ENCODE results near the gene SCNN1G.
"Not testable (repeated sequence)": the region's sequence is repeated elsewhere in the genome, so short reads cannot be mapped to it uniquely, and the experiment has no call there.

Gene SCNN1G

DNA sequence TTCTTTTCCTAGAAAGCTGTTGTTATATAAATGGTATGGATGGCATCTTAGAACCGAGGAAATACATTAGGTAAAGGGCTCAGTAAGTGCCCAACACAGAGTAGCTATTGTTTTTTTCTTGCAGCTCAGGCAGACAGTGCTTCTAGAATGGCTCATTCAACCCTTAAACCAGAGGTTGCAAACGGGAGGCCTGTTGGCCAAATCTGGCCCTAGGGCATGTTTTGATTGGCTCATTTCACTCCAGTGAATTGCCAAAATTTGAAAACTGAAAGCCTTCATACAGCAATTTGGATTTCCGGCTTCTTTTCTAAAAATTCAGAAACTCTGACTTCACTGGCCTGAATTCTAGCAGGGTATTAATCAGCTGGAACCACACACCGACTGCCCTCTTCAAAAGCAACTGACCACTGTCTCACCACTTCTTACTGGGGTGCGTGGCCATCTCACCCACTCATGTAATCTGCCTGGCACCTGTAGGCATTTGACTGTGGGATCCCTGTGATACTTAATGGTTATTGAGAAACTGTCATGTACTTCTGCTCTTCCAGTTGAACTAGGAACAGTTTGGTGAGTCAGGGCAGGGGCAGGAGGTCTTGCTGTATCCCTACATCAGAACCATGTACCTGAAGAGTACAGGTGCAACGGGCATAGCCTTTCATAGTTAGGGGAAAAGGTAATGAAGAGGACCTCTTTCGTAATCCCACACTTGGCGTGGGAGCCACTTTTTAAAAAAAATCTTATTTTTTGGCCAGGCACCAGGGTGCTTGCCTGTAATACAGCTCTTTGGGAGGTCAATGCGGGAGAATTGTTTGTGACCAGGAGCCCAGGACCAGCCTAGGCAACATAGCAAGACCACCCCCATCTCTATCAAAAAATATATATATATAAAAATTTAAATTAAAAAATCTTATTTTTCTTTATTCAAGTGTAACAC, 66.0 kb downstream of the SCNN1G start:
- DNase-seq: no peak
- TF ChIP-seq, protein P1, sequence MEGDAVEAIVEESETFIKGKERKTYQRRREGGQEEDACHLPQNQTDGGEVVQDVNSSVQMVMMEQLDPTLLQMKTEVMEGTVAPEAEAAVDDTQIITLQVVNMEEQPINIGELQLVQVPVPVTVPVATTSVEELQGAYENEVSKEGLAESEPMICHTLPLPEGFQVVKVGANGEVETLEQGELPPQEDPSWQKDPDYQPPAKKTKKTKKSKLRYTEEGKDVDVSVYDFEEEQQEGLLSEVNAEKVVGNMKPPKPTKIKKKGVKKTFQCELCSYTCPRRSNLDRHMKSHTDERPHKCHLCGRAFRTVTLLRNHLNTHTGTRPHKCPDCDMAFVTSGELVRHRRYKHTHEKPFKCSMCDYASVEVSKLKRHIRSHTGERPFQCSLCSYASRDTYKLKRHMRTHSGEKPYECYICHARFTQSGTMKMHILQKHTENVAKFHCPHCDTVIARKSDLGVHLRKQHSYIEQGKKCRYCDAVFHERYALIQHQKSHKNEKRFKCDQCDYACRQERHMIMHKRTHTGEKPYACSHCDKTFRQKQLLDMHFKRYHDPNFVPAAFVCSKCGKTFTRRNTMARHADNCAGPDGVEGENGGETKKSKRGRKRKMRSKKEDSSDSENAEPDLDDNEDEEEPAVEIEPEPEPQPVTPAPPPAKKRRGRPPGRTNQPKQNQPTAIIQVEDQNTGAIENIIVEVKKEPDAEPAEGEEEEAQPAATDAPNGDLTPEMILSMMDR (IDR thresholded peaks at IDR 0.05; ENCODE audit: low read depth, low read length): no peak
- no peak overlapping the region for H3K4me3 ChIP-seq (ENCODE audit: low read depth, low read length)
- H3K27me3 ChIP-seq: no peaks in the 10 kb centered on the region
- no peaks in the 10 kb centered on the region for H3K9me3 ChIP-seq
- no peaks in the 10 kb centered on the region for H3K36me3 ChIP-seq
- H3K4me1 ChIP-seq: no peaks in the 10 kb centered on the region

DNA sequence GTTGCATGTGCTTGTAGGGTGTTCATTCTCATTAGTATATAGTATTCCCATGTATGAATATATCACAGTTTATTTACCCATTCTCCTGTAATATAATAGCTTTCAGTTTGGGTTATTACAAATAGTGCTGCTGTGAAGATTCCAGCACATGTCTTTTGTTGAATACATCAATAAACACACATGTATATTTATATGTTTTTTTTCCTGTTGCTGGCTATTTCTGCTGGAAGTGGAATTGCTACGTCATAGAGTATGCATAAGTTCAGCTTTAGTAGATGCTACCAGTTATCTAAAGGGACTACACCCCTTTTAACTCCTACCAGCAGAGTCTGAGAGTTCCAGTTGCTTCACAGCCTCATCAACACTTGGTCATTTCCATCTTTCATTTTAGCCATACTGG, 67.3 kb downstream of the SCNN1G start:
- H3K4me1 ChIP-seq: no peaks in the 10 kb centered on the region
- H3K27me3 ChIP-seq: no peaks in the 10 kb centered on the region
- H3K9me3 ChIP-seq: no peaks in the 10 kb centered on the region
- no peak overlapping the region for H3K4me3 ChIP-seq (ENCODE audit: low read depth, low read length)
- TF ChIP-seq, protein P1 (IDR thresholded peaks at IDR 0.05; ENCODE audit: low read depth, low read length): no peak
- DNase-seq: no peak
- H3K36me3 ChIP-seq: no peaks in the 10 kb centered on the region

DNA sequence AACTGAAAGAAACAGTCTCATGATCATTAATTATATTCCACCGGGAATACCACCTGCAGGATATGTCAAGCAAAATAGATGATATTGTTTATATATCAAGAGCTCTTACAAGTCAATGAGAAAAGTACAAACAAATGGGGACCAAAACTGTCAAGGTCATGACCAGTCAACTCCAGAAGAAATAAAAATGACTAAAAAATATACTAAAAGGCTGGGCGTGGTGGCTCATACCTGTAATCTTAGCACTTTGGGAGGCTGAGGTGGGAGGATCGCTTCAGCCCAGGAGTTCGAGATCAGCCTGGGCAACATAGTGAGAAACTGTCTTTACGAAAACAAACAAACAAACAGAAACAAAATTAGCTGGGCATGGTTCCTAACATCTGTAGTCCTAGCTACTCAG, 69.8 kb downstream of the SCNN1G start:
- H3K27me3 ChIP-seq: no peaks in the 10 kb centered on the region
- DNase-seq: no peak
- TF ChIP-seq, protein P1 (IDR thresholded peaks at IDR 0.05; ENCODE audit: low read depth, low read length): no peak
- H3K9me3 ChIP-seq: no peaks in the 10 kb centered on the region
- H3K36me3 ChIP-seq: no peaks in the 10 kb centered on the region
- H3K4me3 ChIP-seq (ENCODE audit: low read depth, low read length): no peak overlapping the region
- no peaks in the 10 kb centered on the region for H3K4me1 ChIP-seq

DNA sequence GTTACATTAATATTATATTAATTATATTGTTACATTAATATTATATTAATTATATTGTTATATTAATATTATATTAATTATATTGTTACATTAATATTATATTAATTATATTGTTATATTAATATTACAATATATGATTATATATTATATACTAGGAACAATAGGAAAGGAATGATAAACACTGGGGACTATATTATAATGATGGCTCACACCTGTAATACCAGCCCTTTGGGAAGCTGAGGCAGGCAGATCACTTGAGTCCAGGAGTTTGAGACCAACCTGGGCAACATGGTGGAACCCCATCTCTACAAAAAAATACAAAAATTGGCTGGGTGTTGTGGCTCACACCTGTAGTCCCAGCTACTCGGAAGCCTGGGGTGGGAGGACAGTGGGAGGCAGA, 71.1 kb downstream of the SCNN1G start:
- DNase-seq; H3K36me3 ChIP-seq; H3K9me3 ChIP-seq; H3K4me1 ChIP-seq; H3K4me3 ChIP-seq (ENCODE audit: low read depth, low read length); H3K27me3 ChIP-seq: not testable (repeated sequence)

DNA sequence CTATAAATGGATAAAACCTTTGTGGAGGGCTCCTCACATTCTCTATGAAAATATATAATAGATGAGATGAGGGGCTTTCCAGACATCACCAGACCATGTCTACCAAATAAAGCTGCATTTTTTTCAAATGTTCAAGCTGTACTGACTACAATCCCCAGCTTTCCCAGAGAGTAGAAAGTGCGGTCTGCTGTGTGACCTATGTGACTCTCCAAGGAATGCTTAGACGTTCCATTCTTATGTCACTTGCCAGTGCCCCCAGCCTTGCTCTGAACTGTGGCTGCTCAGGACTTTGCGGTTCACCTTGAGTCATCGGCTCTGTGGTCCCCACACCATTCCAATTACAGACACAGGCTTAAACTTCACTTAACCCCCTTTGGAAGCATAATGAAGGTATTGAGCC, 71.8 kb downstream of the SCNN1G start:
- TF ChIP-seq, protein P1 (IDR thresholded peaks at IDR 0.05; ENCODE audit: low read depth, low read length): no peak
- Histone ChIP-seq H3K9me3 (no peaks in the 10 kb centered on the region), H3K36me3 (no peaks in the 10 kb centered on the region), H3K4me3 (ENCODE audit: low read depth, low read length) (no peak overlapping the region), H3K4me1 (no peaks in the 10 kb centered on the region), H3K27me3 (no peaks in the 10 kb centered on the region)
- DNase-seq: no peak

DNA sequence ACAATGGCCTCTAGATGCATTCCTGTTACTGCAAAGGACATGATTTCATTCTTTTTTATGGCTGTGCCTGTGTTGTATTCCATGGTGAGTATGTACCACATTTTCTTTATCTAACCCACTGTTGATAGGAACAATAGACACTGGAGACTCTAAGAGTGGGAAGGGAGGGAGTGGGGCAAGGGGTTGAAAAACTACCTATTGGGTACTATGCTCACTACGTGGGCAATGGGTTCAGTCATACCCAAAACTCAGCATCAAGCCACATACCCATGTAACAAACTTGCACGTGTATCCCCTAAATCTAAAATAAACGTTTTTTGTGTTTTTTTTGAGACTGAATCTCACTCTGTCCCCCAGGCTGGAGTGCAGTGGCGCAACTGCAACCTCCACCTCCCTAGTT, 72.5 kb downstream of the SCNN1G start:
- Histone ChIP-seq H3K27me3 (no peaks in the 10 kb centered on the region), H3K4me1 (no peaks in the 10 kb centered on the region), H3K9me3 (no peaks in the 10 kb centered on the region), H3K4me3 (ENCODE audit: low read depth, low read length) (no peak overlapping the region), H3K36me3 (no peaks in the 10 kb centered on the region)
- TF ChIP-seq, protein P1 (IDR thresholded peaks at IDR 0.05; ENCODE audit: low read depth, low read length): no peak
- DNase-seq: no peak
